C4-2B (cell line): ENCODE data around the gene PARVA.

Experiments used
- ZFX ChIP-seq: fragments of 450-650 bp; IDR thresholded peaks from 2 replicates; pipeline ENCODE4 v1.6.1; 2017
- TF ChIP-seq, protein P1 (sequence below): fragments of 450-650 bp; conservative IDR thresholded peaks from 2 replicates; pipeline ENCODE4 v1.5.1; 2017; ENCODE audit warnings: mild to moderate bottlenecking

DNA sequence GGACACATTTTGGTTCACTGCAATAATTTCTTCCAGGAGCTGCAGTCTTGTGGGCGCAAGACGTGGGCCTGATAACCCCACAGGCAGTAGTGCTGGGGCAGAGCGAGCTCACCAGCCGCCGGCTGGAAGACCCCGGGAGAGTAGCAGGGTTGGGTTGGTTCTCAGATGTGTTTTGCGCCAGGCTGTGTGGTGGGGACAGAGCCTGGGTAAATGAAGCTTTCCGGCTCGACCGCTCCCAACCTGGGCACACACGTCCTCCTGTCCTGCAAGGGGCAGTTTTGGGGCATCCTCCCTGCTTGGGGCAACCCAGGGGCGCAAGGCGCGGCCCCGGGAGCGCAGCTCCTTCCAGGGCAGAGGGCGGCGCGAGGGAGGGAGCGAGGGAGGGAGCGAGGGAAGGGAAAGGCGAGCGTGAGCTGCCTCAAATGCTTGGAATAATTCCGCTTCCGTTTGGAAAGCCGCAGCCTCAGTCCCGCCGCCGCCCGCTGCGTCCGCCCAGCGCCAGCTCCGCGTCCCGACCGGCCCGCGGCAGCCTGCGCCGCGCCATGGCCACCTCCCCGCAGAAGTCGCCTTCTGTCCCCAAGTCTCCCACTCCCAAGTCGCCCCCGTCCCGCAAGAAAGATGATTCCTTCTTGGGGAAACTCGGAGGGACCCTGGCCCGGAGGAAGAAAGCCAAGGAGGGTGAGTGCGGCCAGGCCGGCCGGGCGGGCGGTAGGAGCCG is at the start of gene PARVA:
- TF ChIP-seq, protein P1, sequence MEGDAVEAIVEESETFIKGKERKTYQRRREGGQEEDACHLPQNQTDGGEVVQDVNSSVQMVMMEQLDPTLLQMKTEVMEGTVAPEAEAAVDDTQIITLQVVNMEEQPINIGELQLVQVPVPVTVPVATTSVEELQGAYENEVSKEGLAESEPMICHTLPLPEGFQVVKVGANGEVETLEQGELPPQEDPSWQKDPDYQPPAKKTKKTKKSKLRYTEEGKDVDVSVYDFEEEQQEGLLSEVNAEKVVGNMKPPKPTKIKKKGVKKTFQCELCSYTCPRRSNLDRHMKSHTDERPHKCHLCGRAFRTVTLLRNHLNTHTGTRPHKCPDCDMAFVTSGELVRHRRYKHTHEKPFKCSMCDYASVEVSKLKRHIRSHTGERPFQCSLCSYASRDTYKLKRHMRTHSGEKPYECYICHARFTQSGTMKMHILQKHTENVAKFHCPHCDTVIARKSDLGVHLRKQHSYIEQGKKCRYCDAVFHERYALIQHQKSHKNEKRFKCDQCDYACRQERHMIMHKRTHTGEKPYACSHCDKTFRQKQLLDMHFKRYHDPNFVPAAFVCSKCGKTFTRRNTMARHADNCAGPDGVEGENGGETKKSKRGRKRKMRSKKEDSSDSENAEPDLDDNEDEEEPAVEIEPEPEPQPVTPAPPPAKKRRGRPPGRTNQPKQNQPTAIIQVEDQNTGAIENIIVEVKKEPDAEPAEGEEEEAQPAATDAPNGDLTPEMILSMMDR = no peak
- TF ChIP-seq ZFX = no peak
